Endothelial cell (in vitro differentiated cells): Measurements from ENCODE around the gene FBXO34. TPM values are rescaled to one million over a fixed set of nuclear protein-coding genes. Genes with fewer than 3 reads are reported as not detected.

Source experiments
- DNase-seq: peaks from one replicate; pipeline ENCODE4 v3.0.0; 2021; ENCODE audit warnings: low spot score
- H3K27ac Mint-ChIP-seq: one replicate; pipeline ENCODE4 v1.8.0; 2021; ENCODE audit warnings: mixed read lengths, inconsistent platforms; ENCODE audit not compliant: unreplicated experiment
- H3K27me3 Mint-ChIP-seq: one replicate; pipeline ENCODE4 v1.8.0; 2021; ENCODE audit warnings: mild to moderate bottlenecking, moderate library complexity, mixed read lengths, inconsistent platforms; ENCODE audit not compliant: unreplicated experiment
- H3K36me3 Mint-ChIP-seq: one replicate; pipeline ENCODE4 v1.8.0; 2021; ENCODE audit warnings: mild to moderate bottlenecking, low read depth, mixed read lengths, inconsistent platforms; ENCODE audit not compliant: unreplicated experiment
- H3K4me1 Mint-ChIP-seq: one replicate; pipeline ENCODE4 v1.8.0; 2021; ENCODE audit warnings: mild to moderate bottlenecking, mixed read lengths, inconsistent platforms; ENCODE audit not compliant: unreplicated experiment
- H3K4me3 Mint-ChIP-seq: one replicate; pipeline ENCODE4 v1.8.0; 2021; ENCODE audit warnings: mild to moderate bottlenecking, mixed read lengths, inconsistent platforms; ENCODE audit not compliant: unreplicated experiment
- H3K9me3 Mint-ChIP-seq: one replicate; pipeline ENCODE4 v1.8.0; 2021; ENCODE audit warnings: mixed read lengths, inconsistent platforms; ENCODE audit not compliant: unreplicated experiment
- CTCF ChIP-seq: fragments of 200-600 bp; sonication (generic); IDR thresholded peaks from one replicate; pipeline ENCODE4 v1.5.0; 2021; ENCODE audit warnings: antibody characterized with exemption; ENCODE audit not compliant: unreplicated experiment
- total RNA-seq: library from RNA; stranded (reverse); fragmentation: NEBNext Ultra II Directional; extraction: Animal tissue kit (Norgen Biotek cat#: 25700); gene quantifications from one replicate; pipeline ENCODE4 v1.2.1, GENCODE V29; 2021; ENCODE audit not compliant: unreplicated experiment

Gene FBXO34
- total RNA-seq, 1 donor from 2014 or later, result 14.2 TPM

- Mint-ChIP-seq H3K4me3 (no peak overlapping the region), H3K36me3 (no peaks in the 10 kb centered on the region), H3K9me3 (no peaks in the 10 kb centered on the region), H3K27ac (no peak overlapping the region), H3K4me1 (no peaks in the 10 kb centered on the region), H3K27me3 (no peaks in the 10 kb centered on the region)
- TF ChIP-seq CTCF, result no peak
- DNase-seq, result no peak
Observed at GRCh38 chr14:55333711-55334485, 62.7 kb downstream of the FBXO34 start.

GRCh38 chr14:55336162-55336561, 64.9 kb downstream of the FBXO34 start:
- Mint-ChIP-seq H3K36me3 (no peaks in the 10 kb centered on the region), H3K4me1 (no peaks in the 10 kb centered on the region), H3K4me3 (no peak overlapping the region), H3K27ac (no peak overlapping the region), H3K9me3 (no peaks in the 10 kb centered on the region), H3K27me3 (no peaks in the 10 kb centered on the region)
- DNase-seq, result no peak
- no peak for TF ChIP-seq CTCF

GRCh38 chr14:55336691-55337090, 65.5 kb downstream of the FBXO34 start:
- Mint-ChIP-seq H3K9me3 (no peaks in the 10 kb centered on the region), H3K4me1 (no peaks in the 10 kb centered on the region), H3K4me3 (no peak overlapping the region), H3K27me3 (no peaks in the 10 kb centered on the region), H3K27ac (no peak overlapping the region), H3K36me3 (no peaks in the 10 kb centered on the region)
- TF ChIP-seq CTCF, result no peak
- no peak for DNase-seq

GRCh38 chr14:55339770-55340169, 68.5 kb downstream of the FBXO34 start:
- H3K9me3 Mint-ChIP-seq, result no peaks in the 10 kb centered on the region
- no peak overlapping the region for H3K4me3 Mint-ChIP-seq
- no peak overlapping the region for H3K27ac Mint-ChIP-seq
- no peaks in the 10 kb centered on the region for H3K4me1 Mint-ChIP-seq
- H3K36me3 Mint-ChIP-seq, result no peaks in the 10 kb centered on the region
- no peak for TF ChIP-seq CTCF
- H3K27me3 Mint-ChIP-seq, result no peaks in the 10 kb centered on the region
- DNase-seq, result no peak

- Mint-ChIP-seq H3K4me1 (no peaks in the 10 kb centered on the region), H3K36me3 (no peaks in the 10 kb centered on the region), H3K4me3 (no peak overlapping the region), H3K9me3 (no peaks in the 10 kb centered on the region), H3K27ac (no peak overlapping the region), H3K27me3 (no peaks in the 10 kb centered on the region)
- DNase-seq, result no peak
- no peak for TF ChIP-seq CTCF
Observed at GRCh38 chr14:55340482-55340881, 69.3 kb downstream of the FBXO34 start.
